SK-N-SH treated with all-trans-retinoic acid at 6 μM for 48 hours (cell line): ENCODE data around the gene FNDC3B.
A peak's percentile ranks its signal among the peaks of the same experiment; 100 is the strongest.

ENCODE experiments used
- ATAC-seq: fragments of 200-7000 bp; cut with Tn5 transposase; 3 replicates; pipeline ENCODE4 v1.9.1; 2020; ENCODE audit warnings: mild to moderate bottlenecking, moderate library complexity
- ARNTL ChIP-seq: fragments of 450-650 bp; formaldehyde crosslinking; IDR thresholded peaks from 2 replicates; pipeline ENCODE4 v1.5.0; 2020; ENCODE audit warnings: low read depth, mild to moderate bottlenecking, moderate library complexity, borderline replicate concordance
- BACH2 ChIP-seq: fragments of 250-450 bp; sonication (Bioruptor Pico); IDR thresholded peaks from 2 replicates; pipeline ENCODE4 v1.9.0; 2021; ENCODE audit warnings: mild to moderate bottlenecking, borderline replicate concordance
- CREB5 ChIP-seq: fragments of 250-450 bp; sonication (Bioruptor Pico); IDR thresholded peaks from 2 replicates; pipeline ENCODE4 v1.5.1; 2020; ENCODE audit warnings: low read depth, mild to moderate bottlenecking, moderate library complexity
- CSDC2 ChIP-seq: fragments of 250-450 bp; sonication (Bioruptor Pico); IDR thresholded peaks from 2 replicates; pipeline ENCODE4 v1.5.0; 2020; ENCODE audit warnings: mild to moderate bottlenecking, moderate library complexity
- CSRNP3 ChIP-seq: fragments of 250-450 bp; sonication (Bioruptor Pico); IDR thresholded peaks from 2 replicates; pipeline ENCODE4 v1.5.1; 2021; ENCODE audit warnings: mild to moderate bottlenecking, moderate library complexity
- ESRRG ChIP-seq: fragments of 250-450 bp; sonication (Bioruptor Pico); IDR thresholded peaks from 2 replicates; pipeline ENCODE4 v1.6.1; 2021; ENCODE audit warnings: mild to moderate bottlenecking
- GLIS3 ChIP-seq: fragments of 250-450 bp; sonication (Bioruptor Pico); IDR thresholded peaks from 2 replicates; pipeline ENCODE4 v1.5.0; 2020; ENCODE audit warnings: mild to moderate bottlenecking, moderate library complexity
- ISL1 ChIP-seq: fragments of 250-450 bp; sonication (Bioruptor Pico); IDR thresholded peaks from 2 replicates; pipeline ENCODE4 v2.1.2; 2022; ENCODE audit warnings: mild to moderate bottlenecking, moderate library complexity
- OSR1 ChIP-seq: fragments of 250-450 bp; sonication (Bioruptor Pico); IDR thresholded peaks from 2 replicates; pipeline ENCODE4 v1.8.0; 2022; ENCODE audit warnings: moderate library complexity, mild to moderate bottlenecking, inconsistent platforms
- PATZ1 ChIP-seq: fragments of 250-450 bp; sonication (Bioruptor Pico); IDR thresholded peaks from 2 replicates; pipeline ENCODE4 v1.8.0; 2020; ENCODE audit warnings: mild to moderate bottlenecking, moderate library complexity, borderline replicate concordance
- POU6F1 ChIP-seq: fragments of 250-450 bp; sonication (Bioruptor Pico); IDR thresholded peaks from 2 replicates; pipeline ENCODE4 v1.8.0; 2021; ENCODE audit warnings: low read depth, mild to moderate bottlenecking, moderate library complexity, borderline replicate concordance
- PPARA ChIP-seq: fragments of 250-450 bp; sonication (Bioruptor Pico); IDR thresholded peaks from 2 replicates; pipeline ENCODE4 v1.5.0; 2020; ENCODE audit warnings: mild to moderate bottlenecking, borderline replicate concordance
- RARB ChIP-seq: fragments of 250-450 bp; sonication (Bioruptor Pico); IDR thresholded peaks from 2 replicates; pipeline ENCODE4 v1.8.0; 2021; ENCODE audit warnings: mild to moderate bottlenecking, moderate library complexity
- SNAI2 ChIP-seq: fragments of 250-450 bp; sonication (Bioruptor Pico); IDR thresholded peaks from 2 replicates; pipeline ENCODE4 v1.5.0; 2020; ENCODE audit warnings: mild to moderate bottlenecking, moderate library complexity
- TCF4 ChIP-seq: fragments of 250-450 bp; sonication (Bioruptor Pico); IDR thresholded peaks from 2 replicates; pipeline ENCODE4 v1.8.0; 2021; ENCODE audit warnings: mild to moderate bottlenecking, moderate library complexity, borderline replicate concordance
- TOX ChIP-seq: fragments of 250-450 bp; sonication (Bioruptor Pico); IDR thresholded peaks from 2 replicates; pipeline ENCODE4 v1.8.0; 2021; ENCODE audit warnings: mild to moderate bottlenecking, moderate library complexity, borderline replicate concordance
- TSHZ2 ChIP-seq: fragments of 250-450 bp; sonication (Bioruptor Pico); IDR thresholded peaks from 2 replicates; pipeline ENCODE4 v1.5.0; 2020; ENCODE audit warnings: mild to moderate bottlenecking, moderate library complexity
- ZC3H10 ChIP-seq: fragments of 250-450 bp; sonication (Bioruptor Pico); IDR thresholded peaks from 2 replicates; pipeline ENCODE4 v1.5.1; 2021; ENCODE audit warnings: mild to moderate bottlenecking, moderate library complexity
- ZFP30 ChIP-seq: fragments of 450-650 bp; formaldehyde crosslinking; IDR thresholded peaks from 2 replicates; pipeline ENCODE4 v1.5.0; 2022; ENCODE audit warnings: mild to moderate bottlenecking, moderate library complexity
- ZNF565 ChIP-seq: fragments of 450-650 bp; formaldehyde crosslinking; conservative IDR thresholded peaks from 2 replicates; pipeline ENCODE4 v1.5.0; 2020; ENCODE audit warnings: low read depth, mild to moderate bottlenecking, moderate library complexity
- ZNF70 ChIP-seq: fragments of 450-650 bp; formaldehyde crosslinking; IDR thresholded peaks from 2 replicates; pipeline ENCODE4 v1.5.0; 2020; ENCODE audit warnings: mild to moderate bottlenecking, moderate library complexity
- ZNF8 ChIP-seq: fragments of 450-650 bp; formaldehyde crosslinking; IDR thresholded peaks from 2 replicates; pipeline ENCODE4 v1.5.0; 2020; ENCODE audit warnings: mild to moderate bottlenecking, moderate library complexity

FNDC3B gene

GRCh38 chr3:172317481-172317880 lies 278.1 kb downstream of the FNDC3B start:
- TF ChIP-seq PPARA (no peak), CSDC2 (CRISPR knock-in tag) (no peak), TCF4 (CRISPR knock-in tag) (no peak), CREB5 (CRISPR knock-in tag) (no peak), POU6F1 (CRISPR knock-in tag) (no peak), TSHZ2 (CRISPR knock-in tag) (no peak), RARB (CRISPR knock-in tag) (no peak), OSR1 (no peak), ESRRG (CRISPR knock-in tag) (no peak), ZNF565 (CRISPR knock-in tag) (no peak), TOX (CRISPR knock-in tag) (no peak), ZNF70 (CRISPR knock-in tag) (no peak), ARNTL (CRISPR knock-in tag) (no peak), ZC3H10 (no peak), ZNF8 (CRISPR knock-in tag) (no peak), ISL1 (no peak)
- ATAC-seq: no peak

GRCh38 chr3:172317984-172318383 lies 278.6 kb downstream of the FNDC3B start:
- ATAC-seq: peak; percentile 75
- TF ChIP-seq ZNF70 (CRISPR knock-in tag): no peak
- peak; percentile 48; the same call in 1 of the 2 replicates for TF ChIP-seq SNAI2 (CRISPR knock-in tag)
- TF ChIP-seq TOX (CRISPR knock-in tag): no peak

GRCh38 chr3:172319595-172319994 lies 280.2 kb downstream of the FNDC3B start:
- no peak for ATAC-seq
- no peak for TF ChIP-seq ZFP30 (CRISPR knock-in tag)
- no peak for TF ChIP-seq GLIS3 (CRISPR knock-in tag)
- no peak for TF ChIP-seq TOX (CRISPR knock-in tag)
- TF ChIP-seq BACH2 (CRISPR knock-in tag): no peak
- no peak for TF ChIP-seq PATZ1 (CRISPR knock-in tag)
- TF ChIP-seq SNAI2 (CRISPR knock-in tag): no peak
- TF ChIP-seq TSHZ2 (CRISPR knock-in tag): no peak
- no peak for TF ChIP-seq ZNF8 (CRISPR knock-in tag)
- TF ChIP-seq POU6F1 (CRISPR knock-in tag): no peak
- no peak for TF ChIP-seq ZC3H10
- TF ChIP-seq CSRNP3 (CRISPR knock-in tag): no peak
- no peak for TF ChIP-seq ZNF70 (CRISPR knock-in tag)
- no peak for TF ChIP-seq CSDC2 (CRISPR knock-in tag)
- TF ChIP-seq OSR1: no peak
- no peak for TF ChIP-seq CREB5 (CRISPR knock-in tag)
- no peak for TF ChIP-seq ISL1
- TF ChIP-seq ZNF565 (CRISPR knock-in tag): no peak
